ENCODE data around the gene MBNL1. TPM values are rescaled to one million over a fixed set of nuclear protein-coding genes. Genes with fewer than 3 reads are reported as not detected.
A peak's percentile ranks its signal among the peaks of the same experiment; 100 is the strongest.

MBNL1 gene
- total RNA-seq, 6 donors from 2014 or later = 231 to 506 (median 357) TPM

DNA sequence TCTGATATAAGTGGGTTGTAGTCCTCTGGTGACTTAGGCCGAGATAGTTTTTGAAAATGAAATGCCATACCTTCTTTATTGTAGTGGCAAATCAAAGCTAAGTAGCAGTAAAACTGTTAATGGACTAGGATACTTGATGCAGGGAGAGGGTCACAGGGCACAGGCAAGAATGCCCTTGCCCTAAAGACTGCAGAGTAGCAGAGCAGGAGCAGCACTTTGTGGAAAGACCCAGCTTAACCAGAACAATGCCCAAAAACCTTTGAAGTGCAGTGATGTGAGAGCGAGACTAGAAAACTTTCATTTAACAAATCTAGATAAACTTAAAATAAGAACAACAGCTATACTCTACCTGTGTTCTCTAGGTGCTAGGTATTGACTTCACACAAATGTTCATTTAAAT is 121.9 kb downstream of the MBNL1 start:
- TF ChIP-seq, protein P1, sequence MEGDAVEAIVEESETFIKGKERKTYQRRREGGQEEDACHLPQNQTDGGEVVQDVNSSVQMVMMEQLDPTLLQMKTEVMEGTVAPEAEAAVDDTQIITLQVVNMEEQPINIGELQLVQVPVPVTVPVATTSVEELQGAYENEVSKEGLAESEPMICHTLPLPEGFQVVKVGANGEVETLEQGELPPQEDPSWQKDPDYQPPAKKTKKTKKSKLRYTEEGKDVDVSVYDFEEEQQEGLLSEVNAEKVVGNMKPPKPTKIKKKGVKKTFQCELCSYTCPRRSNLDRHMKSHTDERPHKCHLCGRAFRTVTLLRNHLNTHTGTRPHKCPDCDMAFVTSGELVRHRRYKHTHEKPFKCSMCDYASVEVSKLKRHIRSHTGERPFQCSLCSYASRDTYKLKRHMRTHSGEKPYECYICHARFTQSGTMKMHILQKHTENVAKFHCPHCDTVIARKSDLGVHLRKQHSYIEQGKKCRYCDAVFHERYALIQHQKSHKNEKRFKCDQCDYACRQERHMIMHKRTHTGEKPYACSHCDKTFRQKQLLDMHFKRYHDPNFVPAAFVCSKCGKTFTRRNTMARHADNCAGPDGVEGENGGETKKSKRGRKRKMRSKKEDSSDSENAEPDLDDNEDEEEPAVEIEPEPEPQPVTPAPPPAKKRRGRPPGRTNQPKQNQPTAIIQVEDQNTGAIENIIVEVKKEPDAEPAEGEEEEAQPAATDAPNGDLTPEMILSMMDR (IDR thresholded peaks at IDR 0.05) = no peak
- TF ChIP-seq EP300 (IDR thresholded peaks at IDR 0.05) (no peak), POLR2AphosphoS5 (IDR thresholded peaks at IDR 0.05) (no peak), POLR2A (IDR thresholded peaks at IDR 0.05) (no peak)
- no peaks in the 10 kb centered on the region for H3K9me3 ChIP-seq
- 54 to 91% methylated on average over 2 of the region's 2 CpGs for WGBS, 2 donors
- no peak for DNase-seq
- H3K27me3 ChIP-seq = no peaks in the 10 kb centered on the region
- no peak for ATAC-seq (ENCODE audit: low FRiP score in 2 of 2)
- peaks cover 0 to 6% (median under 1%) of the 10 kb centered on the region in 4 donors for H3K36me3 ChIP-seq
- peak overlapping the region in 2 of 4 donors; percentile 17 to 32 for H3K27ac ChIP-seq
- H3K4me1 ChIP-seq = peaks cover 37 to 55% (median 46%) of the 10 kb centered on the region in 4 donors
- no peak overlapping the region for H3K4me3 ChIP-seq

DNA sequence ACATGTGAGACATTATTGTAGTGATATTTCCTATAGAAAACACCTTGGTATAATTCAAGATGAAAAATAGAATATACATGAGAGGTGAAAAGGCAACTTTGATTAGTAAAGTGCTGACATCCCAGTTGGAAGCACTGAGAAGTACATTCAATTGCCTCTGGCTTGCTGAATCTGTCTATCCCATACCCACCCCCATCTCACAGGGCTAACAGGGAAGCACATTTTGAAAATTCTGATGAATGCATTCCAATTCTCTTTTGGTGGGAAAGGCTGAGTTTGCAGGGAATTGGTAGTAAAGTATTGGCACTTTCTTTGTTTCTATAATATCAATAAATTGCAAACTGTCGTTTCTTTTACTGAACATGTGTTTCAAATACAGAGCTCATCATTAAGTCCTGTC is 122.9 kb downstream of the MBNL1 start:
- 45 to 59% methylated on average over 1 of the region's 1 CpG for WGBS, 2 donors
- no peak for TF ChIP-seq EP300 (IDR thresholded peaks at IDR 0.05)
- peaks cover 33 to 56% (median 41%) of the 10 kb centered on the region in 4 donors for H3K4me1 ChIP-seq
- H3K9me3 ChIP-seq = no peaks in the 10 kb centered on the region
- H3K27me3 ChIP-seq = no peaks in the 10 kb centered on the region
- ATAC-seq (ENCODE audit: low FRiP score in 2 of 2) = no peak
- H3K27ac ChIP-seq = peak overlapping the region in 1 of 4 donors; percentile 17
- no peak for DNase-seq
- no peak overlapping the region for H3K4me3 ChIP-seq
- peaks cover 0 to 14% (median 1%) of the 10 kb centered on the region in 4 donors for H3K36me3 ChIP-seq

DNA sequence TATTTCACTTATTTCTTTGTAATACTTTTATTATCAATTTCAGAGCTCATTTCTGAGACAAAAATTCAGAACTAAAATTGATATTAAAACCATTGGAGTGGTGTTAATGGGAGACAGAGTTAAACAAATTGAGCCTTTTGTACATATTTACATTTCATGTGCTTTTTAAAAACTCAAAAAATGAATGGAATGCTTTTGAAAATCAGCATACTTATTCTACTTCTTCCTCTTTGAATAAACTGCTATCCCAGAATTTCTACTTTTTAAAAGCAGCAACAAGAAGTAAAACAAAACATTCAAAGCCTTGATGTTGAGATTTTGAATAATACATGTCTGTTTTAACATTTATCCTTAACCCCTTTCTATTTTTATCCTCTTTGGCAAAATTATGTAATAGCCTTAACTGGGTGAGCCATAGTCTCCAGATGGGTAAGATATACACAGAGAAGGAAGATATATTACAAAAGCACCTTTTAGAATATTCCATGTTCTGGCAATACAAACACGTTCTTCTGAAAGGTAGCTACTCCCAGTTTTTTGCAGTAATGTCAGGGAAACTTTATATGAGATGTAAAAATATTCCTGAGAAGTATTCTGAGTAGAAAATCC is 123.6 kb downstream of the MBNL1 start:
- Histone ChIP-seq H3K27ac (peak overlapping the region; percentile 40 to 63 (median 56)), H3K36me3 (peaks cover 0 to 14% (median 1%) of the 10 kb centered on the region in 4 donors), H3K9me3 (no peaks in the 10 kb centered on the region), H3K4me1 (peaks cover 29 to 53% (median 46%) of the 10 kb centered on the region in 4 donors), H3K27me3 (no peaks in the 10 kb centered on the region), H3K4me3 (no peak overlapping the region)
- DNase-seq (no peak), ATAC-seq (ENCODE audit: low FRiP score in 2 of 2) (no peak)
- 44% methylated on average over 1 of the region's 1 CpG for WGBS, 2 donors
- TF ChIP-seq, protein P1 (IDR thresholded peaks at IDR 0.05) = no peak
- TF ChIP-seq POLR2A (IDR thresholded peaks at IDR 0.05) = no peak
- no peak for TF ChIP-seq EP300 (IDR thresholded peaks at IDR 0.05)
- TF ChIP-seq POLR2AphosphoS5 (IDR thresholded peaks at IDR 0.05) = no peak

DNA sequence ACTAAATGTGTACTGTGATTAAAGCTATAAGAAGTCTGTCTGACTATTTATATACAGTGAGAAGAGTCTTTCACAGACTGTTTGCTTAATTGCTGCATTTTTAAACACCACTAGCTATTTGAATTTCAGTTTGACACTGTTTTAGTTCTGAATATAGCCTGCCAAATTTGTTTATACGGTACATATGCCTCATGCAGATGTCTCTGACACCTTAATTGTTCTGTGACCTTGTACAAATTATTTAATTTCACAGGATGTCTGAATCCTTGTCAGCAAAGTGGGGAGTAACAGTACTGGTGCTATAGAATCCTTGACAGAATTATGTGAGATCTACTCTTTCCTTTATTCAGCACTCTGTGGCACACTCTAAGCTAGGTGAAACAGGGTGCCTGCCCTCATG is 125.5 kb downstream of the MBNL1 start:
- DNase-seq = no peak
- no peaks in the 10 kb centered on the region for H3K27me3 ChIP-seq
- H3K4me1 ChIP-seq = peaks cover 38 to 62% (median 54%) of the 10 kb centered on the region in 4 donors
- no peaks in the 10 kb centered on the region for H3K9me3 ChIP-seq
- peak overlapping the region in 3 of 4 donors; percentile 32 to 63 (median 38) for H3K27ac ChIP-seq
- 80 to 92% methylated on average over 1 of the region's 1 CpG for WGBS, 2 donors
- no peak for TF ChIP-seq POLR2A (IDR thresholded peaks at IDR 0.05)
- no peak for TF ChIP-seq EP300 (IDR thresholded peaks at IDR 0.05)
- TF ChIP-seq, protein P1 (IDR thresholded peaks at IDR 0.05) = no peak
- TF ChIP-seq POLR2AphosphoS5 (IDR thresholded peaks at IDR 0.05) = no peak
- ATAC-seq (ENCODE audit: low FRiP score in 2 of 2) = no peak
- no peak overlapping the region for H3K4me3 ChIP-seq
- H3K36me3 ChIP-seq = peaks cover 0 to 13% (median 1%) of the 10 kb centered on the region in 4 donors

DNA sequence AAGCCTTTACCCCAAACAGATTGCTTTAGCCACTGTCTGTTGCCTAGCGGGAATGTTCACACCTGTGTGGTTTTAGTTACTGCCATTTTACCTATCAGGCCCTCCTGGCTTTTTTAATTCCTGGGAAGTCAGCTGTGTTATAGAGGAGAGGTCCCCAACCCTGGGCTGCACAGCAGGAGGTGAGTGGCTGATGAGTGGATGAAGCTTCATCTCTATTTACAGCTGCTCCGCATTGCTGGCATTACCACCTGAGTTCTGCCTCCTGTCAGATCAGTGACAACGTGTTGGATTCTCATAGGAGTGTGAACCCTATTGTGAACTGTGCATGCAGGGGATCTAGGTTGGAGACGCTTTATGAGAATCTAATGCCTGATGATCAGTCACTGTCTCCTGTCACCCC is 127.0 kb downstream of the MBNL1 start:
- peaks cover 0 to 11% (median 1%) of the 10 kb centered on the region in 4 donors for H3K36me3 ChIP-seq
- H3K27ac ChIP-seq = peak overlapping the region in 3 of 4 donors; percentile 24 to 62 (median 36)
- no peak for TF ChIP-seq POLR2AphosphoS5 (IDR thresholded peaks at IDR 0.05)
- no peak for TF ChIP-seq EP300 (IDR thresholded peaks at IDR 0.05)
- no peak for TF ChIP-seq POLR2A (IDR thresholded peaks at IDR 0.05)
- TF ChIP-seq, protein P1 (IDR thresholded peaks at IDR 0.05) = no peak
- WGBS, 2 donors = 92 to 97% methylated on average over 3 to 4 of the region's 4 CpGs
- H3K9me3 ChIP-seq = no peaks in the 10 kb centered on the region
- H3K27me3 ChIP-seq = no peaks in the 10 kb centered on the region
- H3K4me3 ChIP-seq = no peak overlapping the region
- H3K4me1 ChIP-seq = peaks cover 49 to 77% (median 65%) of the 10 kb centered on the region in 4 donors
- no peak for DNase-seq
- no peak for ATAC-seq (ENCODE audit: low FRiP score in 2 of 2)

Measured in upper lobe of left lung (tissue), 6 donors.